Cardiac septum (tissue), 1 donor: Measurements from ENCODE around the gene KRTAP10-10. TPM values are rescaled to one million over a fixed set of nuclear protein-coding genes. Genes with fewer than 3 reads are reported as not detected.
A peak's percentile ranks its signal among the peaks of the same experiment; 100 is the strongest.
"Not testable (repeated sequence)": the region's sequence is repeated elsewhere in the genome, so short reads cannot be mapped to it uniquely, and the experiment has no call there.

ENCODE experiments used
- DNase-seq: peaks from one replicate; pipeline ENCODE4 v3.0.0-alpha.2; 2020; ENCODE audit warnings: low spot score
- intact Hi-C: fragments of 100-400 bp; cut with DNase I; formaldehyde crosslinking; loops from one replicate; pipeline ENCODE4 v1.14.0; 2022
- total RNA-seq: library from RNA; stranded (reverse); fragmentation: NEBNext Ultra II Directional; extraction: Animal tissue kit (Norgen Biotek cat#: 25700); gene quantifications from one replicate; pipeline ENCODE4 v1.2.1, GENCODE V29; 2021
- donor health status: DM: no; HTN: no; CAD: no.

KRTAP10-10 gene
- total RNA-seq, 1 donor from 2014 or later = not detected

DNA sequence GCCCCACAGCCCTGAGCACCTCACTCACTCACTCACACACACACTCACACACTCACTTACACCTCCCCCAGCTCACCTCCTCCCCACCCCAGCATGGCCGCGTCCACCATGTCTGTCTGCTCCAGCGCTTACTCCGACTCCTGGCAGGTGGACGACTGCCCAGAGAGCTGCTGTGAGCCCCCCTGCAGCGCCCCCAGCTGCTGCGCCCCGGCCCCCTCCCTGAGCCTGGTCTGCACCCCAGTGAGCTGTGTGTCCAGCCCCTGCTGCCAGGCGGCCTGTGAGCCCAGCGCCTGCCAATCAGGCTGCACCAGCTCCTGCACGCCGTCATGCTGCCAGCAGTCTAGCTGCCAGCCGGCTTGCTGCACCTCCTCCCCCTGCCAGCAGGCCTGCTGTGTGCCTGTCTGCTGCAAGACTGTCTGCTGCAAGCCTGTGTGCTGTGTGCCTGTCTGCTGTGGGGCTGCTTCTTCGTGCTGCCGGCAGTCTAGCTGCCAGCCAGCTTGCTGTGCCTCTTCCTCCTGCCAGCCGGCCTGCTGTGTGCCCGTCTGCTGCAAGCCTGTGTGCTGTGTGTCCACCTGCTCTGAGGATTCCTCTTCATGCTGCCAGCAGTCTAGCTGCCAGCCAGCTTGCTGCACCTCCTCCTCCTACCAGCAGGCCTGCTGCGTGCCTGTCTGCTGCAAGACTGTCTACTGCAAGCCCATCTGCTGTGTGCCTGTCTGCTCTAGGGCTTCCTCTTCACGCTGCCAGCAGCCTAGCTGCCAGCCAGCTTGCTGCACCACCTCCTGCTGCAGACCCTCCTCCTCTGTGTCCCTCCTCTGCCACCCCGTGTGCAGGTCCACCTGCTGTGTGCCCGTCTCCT, 9.4 kb downstream of the KRTAP10-10 start, which contains the start of gene KRTAP10-11:
Gene KRTAP10-11, plus strand, starts transcription at position 49 of the 856 bp plus-strand sequence. Its CDS starts 45 bp downstream, at position 94.
- intact Hi-C loops = loop anchor here (10.0 kb wide), 1 partner anchor 138 kb away; no protein-coding TSS in a partner anchor
- DNase-seq = not testable (repeated sequence)

DNA sequence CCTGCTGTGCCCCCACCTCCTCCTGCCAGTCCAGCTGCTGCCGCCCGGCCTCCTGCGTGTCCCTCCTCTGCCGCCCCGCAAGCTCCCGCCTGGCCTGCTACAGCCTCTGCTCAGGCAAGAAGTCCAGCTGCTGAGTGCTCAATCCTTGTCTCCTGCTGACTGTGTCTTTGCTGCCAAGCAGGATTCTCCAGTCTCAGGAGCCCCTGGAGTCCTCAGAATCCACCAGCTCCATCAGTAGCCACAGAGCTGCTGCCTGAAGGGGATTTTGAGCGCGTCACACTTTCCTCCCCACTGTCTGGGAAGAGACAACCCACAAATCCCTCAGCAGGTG, 10.0 kb downstream of the KRTAP10-10 start:
- intact Hi-C loops = loop anchor here (10.0 kb wide), 1 partner anchor 138 kb away; no protein-coding TSS in a partner anchor
- no peak for DNase-seq

DNA sequence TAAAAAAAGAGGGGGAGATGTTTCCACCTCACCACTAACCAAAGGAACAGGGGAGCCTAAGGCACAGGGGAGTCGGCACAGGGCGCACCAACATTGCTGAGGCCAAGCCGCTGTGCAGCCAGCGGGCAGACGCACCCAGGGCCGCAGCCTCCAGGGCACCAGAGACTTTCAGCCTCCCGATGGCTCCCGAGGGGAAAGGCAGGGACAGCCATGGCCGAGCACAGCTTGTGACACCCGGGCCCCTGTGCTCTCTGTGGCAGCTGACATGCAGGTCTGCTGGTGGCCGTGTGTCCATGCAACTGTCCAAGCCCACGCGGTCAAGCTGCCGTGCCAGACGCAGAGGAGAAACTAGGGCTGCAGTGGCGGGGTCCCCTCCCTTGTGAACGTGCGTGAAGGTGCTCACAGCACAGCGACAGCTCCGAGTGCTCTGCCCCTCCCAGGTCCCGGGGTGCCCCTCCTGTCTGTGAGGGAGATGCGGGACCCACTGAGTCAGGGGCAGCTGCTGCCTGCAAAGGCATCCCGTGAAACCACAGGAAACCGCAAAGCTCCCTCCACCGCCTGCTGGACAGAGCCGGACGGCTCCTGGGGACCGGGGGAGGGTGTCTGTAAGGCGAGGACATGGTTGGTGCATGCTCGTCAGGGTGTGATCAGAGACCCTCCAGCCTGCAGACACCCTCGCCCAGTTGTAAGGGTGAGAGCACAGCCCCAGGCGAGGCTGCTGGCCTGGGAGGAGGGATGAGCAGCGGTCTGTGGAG, 11.6 kb downstream of the KRTAP10-10 start:
- intact Hi-C loops = loop anchor here (10.0 kb wide), 1 partner anchor 136 kb away; no protein-coding TSS in a partner anchor
- DNase-seq = no peak

DNA sequence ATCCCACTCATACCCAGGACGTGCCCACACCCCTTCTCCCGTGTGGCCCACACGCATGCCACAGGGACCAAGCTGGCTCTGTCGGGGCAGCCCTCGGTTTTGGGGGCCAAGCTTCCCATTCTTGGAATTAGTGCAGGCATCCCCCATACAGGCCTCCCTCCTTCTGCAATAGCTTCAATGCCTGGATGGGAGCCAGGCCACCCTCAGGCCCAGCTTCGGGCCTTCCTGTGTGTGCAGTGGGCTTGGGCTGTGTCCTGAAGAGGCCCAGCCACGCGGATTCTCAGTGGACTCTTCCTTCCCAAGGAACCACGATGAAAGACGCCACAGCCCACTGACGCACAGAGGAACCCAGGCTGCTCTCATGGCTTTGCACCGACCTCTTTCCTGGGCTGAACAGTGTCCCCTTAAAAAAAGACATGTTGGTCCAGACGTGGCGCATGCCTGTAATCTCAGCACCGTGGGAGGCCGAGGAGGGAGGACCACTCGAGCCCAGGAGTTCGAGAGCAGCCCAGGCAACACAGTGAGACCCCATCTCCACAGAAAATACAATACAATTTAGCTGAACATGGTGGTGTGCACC, 12.5 kb downstream of the KRTAP10-10 start:
- intact Hi-C loops = loop anchor here (10.0 kb wide), 1 partner anchor 135 kb away; no protein-coding TSS in a partner anchor
- DNase-seq = no peak

DNA sequence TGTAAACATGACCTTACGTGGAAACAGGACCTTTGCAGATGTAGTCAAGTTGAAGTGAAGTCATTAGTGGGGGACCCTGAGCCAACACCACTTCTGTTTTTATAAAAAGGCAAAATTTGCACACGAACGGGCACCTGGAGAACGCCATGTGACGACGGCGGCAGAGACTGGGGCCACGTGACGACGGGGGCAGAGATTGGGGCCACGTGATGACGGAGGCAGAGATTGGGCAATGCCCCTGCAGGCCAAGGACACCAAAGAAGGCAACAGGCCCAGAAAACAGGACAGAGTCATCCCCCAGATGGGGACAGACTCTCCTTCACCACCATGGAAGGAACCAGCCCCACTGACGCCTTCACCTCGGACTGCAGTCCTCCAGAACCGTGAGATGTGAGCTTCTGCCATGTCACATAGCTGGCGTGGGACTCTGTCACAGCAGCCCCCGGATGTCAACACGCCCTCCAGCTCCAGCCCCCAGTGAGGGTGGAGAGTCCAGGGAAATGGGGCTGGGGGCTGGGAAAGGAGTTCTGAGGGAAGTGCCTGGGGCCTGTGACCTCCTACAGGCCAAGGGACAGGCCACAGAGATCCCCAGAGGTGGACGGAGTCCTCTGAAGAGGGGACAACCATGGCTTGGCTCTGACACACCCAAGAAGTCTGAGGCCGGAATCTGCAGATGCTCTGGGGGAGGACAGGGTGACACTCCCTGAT, 13.3 kb downstream of the KRTAP10-10 start:
- intact Hi-C loops = no loop called here
- DNase-seq = no peak

DNA sequence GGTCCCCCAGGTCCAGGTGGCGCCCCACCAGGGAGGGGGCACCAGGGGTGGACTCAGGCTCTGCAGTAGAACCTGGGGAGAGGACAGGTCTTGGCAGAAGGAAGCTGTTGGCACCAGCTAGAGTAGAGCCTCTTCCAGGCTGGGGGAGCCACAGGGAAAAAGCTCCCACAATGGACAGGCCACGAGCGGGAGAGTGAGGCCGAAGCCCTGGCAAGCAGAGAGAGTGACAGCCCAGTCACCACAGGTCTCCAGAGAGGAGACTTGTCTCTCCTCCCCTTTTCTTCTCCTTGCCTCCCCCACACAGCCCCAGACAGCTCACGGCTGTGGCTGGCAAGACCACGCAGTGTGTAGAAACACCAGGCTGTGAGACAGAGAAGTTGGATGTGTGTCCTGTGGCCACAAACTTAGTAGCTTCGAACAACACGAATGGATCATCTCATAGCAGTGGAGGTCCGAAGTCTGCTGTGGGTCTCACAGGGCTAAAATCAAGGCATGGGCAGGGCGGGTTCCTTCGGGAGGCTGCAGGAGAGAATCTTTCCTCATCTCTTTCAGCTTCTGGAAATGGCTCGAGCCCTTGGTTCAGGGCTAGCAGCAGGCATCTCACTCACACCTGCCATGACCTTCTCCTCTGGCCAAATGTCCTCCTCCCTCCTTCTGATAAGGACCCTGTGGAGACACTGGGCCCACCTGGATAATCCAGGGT, 14.0 kb downstream of the KRTAP10-10 start:
- intact Hi-C loops = no loop called here
- DNase-seq = no peak

DNA sequence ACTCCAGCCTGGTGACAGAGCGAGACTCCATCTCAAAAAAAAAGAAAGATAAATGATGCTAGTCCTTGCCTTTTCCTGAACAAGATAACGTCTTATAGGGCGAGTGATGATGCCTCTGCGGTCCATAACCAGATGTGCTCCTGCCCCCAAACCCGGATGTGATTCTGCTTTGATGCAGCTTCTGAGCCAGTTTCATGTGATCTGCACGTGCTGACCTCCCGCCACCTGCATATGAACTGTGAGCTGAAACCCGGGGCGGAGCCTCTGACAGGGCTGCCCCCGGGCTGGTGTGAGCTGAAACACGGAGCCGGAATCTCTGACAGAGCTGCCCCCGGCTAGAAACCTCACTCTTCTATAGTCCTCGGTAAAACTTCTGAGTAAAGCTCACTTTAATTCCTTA, 16.0 kb downstream of the KRTAP10-10 start:
- no peak for DNase-seq
- intact Hi-C loops = no loop called here

DNA sequence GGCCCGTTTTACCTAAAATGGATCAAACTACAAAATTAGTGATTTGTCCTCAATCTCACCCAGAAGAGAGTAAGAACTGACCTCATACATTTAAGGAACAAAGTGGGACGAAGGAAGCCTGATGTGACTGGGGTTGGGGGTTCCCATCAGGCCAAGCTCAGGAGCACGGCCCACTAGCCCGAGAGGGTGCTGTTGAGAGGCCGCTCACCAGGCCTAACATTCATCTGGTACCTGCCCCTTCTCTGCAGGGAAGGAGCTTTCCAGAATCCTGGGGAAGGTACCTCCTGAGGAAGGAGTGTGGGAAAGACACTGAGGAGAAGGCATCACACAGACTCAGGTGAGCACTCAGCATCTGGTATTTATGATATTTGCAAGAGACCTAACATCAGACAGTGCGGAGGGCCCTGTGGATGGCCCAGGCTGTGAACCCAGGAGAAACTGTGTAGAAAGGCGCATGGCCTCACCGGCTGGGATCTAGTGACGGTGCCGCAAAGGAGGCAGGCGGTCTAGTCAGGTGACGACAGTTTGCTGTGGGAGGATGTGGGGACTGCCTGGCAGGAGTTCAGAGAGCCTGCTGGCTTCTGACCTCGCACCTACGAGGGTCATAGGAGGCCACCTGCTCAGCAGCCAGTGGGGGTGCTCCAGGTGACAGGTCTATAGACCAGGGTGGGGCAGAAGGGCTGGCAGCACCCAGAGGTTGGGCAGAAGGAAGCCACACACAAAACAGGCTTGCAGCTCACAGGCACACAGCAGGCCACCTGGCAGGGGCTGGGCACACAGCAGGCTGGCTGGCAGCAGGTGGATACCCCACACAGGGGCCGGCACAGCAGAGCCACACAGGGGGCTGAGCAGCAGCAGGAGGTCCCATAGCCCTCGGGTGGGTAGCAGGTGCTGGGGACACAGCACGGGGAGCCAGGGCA, 16.8 kb downstream of the KRTAP10-10 start:
- intact Hi-C loops = no loop called here
- no peak for DNase-seq

DNA sequence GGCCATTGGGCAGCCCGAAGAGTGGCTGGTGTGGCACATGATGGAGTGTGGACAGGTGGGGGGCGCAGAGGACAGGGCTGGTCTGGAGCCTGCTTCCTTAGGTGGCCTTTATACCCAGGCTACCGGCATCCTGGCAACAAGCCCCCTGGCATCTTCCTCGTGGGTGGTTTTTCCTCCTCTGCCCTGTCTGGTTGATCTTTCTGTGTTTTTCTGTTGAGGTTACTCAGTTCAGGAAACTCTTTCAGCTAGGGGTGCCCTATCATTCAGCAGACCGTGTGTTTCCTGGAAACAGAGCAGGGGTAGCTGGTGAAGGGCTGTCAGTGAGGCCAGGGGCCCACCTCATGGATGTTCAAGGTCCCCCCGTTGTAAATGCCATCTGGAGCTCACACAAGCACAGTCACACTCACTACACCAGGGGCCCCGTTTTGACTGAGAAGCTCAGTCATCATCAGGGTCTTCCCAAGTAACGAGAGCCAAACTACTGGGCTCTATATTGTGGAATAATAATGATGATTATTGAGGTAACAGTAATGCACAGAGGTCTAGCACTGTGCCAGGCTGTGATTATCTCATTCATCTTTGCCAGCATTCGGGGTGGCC, 17.5 kb downstream of the KRTAP10-10 start, which contains the start of gene KRTAP12-4:
Gene KRTAP12-4, minus strand, starts transcription at position 84 of the 600 bp plus-strand sequence. Its CDS starts 45 bp downstream, at position 39.
- intact Hi-C loops = no loop called here
- no peak for DNase-seq

DNA sequence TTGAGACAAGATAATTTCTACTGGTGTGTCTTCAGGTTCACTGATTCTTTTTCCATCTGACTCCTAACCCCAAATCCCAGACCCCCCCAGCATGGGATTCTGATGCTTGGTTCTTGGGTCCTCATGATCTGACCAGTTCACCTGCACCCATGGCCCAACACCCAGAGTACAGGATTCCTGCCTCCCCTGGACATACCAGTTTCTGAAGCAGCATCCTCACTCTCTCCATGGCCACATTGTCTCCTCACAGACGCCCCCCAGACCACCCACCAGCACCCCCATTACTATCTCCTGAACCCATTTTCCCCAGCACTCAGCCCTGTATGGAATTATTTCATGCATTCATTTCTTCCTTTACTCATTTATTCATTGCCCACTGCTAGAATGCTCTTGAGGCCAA, 19.7 kb downstream of the KRTAP10-10 start:
- intact Hi-C loops = no loop called here
- DNase-seq = no peak

DNA sequence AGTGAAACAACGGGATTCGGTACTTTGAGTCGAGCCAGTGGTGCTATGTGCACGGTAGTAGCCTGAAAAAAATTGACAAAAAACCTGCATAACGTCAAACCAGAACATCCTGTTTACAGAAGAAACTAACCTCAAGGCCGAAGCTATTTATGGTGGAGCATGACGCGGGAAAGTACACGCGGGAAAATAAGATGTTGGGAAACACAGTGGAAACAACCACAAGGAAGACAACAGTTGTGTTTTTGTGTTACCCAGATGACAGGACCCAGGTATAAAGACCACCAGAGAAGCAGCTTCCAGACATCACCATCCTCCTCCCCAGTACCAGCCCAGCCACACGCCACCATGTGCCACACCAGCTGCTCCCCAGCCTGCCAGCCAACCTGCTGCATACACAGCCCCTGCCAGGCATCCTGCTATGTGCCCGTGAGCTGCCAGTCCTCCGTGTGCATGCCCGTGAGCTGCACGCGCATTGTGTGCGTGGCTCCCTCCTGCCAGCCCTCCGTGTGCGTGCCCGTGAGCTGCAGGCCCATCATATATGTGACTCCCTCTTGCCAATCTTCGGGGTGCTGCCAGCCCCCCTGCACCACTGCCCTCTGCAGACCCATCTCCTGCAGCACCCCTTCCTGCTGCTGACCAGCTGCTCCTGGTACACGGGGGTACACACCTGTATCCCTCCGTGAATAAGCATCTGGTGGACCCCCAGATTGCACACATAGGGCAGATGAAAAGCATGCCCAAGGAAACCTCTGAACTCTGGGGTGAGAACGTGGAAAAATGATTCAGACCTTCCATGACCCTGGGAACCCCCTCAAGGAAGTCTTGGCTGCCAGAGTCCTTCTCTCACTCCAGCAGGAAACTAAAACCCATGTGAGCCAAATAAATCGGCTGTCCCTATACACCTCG, 20.7 kb downstream of the KRTAP10-10 start, which contains the start of gene KRTAP12-3:
Gene KRTAP12-3, plus strand, starts transcription at position 298 of the 906 bp plus-strand sequence. Its CDS starts 48 bp downstream, at position 346.
- no peak for DNase-seq

DNA sequence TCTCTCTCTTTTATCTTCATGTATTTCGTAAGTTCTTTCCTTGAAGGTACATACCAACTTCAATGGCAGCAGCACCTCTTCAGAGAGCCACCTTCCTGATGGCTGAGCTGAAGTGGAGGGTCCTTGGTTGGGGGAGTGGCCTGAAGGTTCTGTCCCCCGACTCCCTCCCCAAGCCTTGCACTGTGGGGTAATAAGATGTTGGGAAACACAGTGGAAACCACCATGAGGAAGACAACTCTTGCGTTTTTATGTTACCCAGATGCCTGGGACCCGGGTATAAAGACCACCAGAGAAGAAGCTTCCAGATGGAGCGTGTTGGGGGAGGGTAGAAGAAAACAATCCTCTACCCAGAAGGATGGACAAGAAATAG, 21.4 kb downstream of the KRTAP10-10 start:
- intact Hi-C loops = no loop called here
- DNase-seq = no peak

More for the DNA sequence above, 20.7 kb downstream of the KRTAP10-10 start, which contains the start of gene KRTAP12-3:
- intact Hi-C loops = no loop called here

DNA sequence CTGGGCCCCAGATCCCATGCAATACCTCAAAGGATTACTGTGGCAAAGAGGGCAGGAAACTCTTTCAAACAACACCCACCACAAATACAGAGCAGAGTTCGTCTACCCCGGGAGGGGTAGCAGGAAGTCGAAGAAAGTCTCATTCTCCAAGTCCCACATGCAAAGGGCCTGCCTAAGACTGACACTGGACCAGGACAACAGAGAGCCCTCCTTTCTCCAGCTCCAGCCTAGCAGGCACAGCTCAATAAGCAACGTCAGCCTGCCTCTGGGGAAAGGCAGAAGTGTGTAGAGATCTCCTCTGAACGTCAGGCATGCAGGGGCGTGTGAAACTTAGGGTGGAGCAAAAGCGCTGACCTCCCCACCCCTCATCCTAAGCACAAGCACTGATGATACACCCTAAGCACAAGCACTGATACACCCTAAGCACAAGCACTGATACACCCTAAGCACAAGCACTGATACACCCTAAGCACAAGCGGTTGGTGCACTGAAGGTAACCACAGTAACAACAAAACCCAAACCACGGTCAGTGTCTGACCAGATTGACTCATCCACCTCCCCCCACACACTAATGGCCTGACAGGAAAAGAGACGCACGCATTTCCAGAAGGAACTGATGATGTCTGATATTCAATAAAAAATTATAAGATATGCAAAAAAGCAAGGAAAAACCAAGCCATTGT, 21.9 kb downstream of the KRTAP10-10 start:
- DNase-seq = no peak
- intact Hi-C loops = no loop called here

DNA sequence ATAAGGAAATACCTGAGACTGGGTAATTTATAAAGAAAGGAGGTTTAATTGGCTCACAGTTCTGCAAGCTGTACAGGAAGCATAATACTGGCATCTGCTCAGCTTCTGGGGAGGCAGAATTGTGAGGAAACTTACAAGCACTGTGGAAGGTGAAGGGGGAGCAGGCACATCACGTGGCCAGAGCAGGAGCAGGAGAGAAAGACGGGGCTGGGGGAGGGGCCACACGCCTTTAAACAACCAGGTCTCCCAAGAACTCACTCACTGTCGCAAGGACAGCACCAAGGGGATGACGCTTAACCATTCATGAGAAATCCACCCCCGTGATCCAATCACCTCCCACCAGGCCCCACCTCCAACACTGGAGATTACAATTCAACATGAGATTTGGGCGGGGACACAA, 24.4 kb downstream of the KRTAP10-10 start:
- intact Hi-C loops = not testable (repeated sequence)
- peak; percentile 14 for DNase-seq

DNA sequence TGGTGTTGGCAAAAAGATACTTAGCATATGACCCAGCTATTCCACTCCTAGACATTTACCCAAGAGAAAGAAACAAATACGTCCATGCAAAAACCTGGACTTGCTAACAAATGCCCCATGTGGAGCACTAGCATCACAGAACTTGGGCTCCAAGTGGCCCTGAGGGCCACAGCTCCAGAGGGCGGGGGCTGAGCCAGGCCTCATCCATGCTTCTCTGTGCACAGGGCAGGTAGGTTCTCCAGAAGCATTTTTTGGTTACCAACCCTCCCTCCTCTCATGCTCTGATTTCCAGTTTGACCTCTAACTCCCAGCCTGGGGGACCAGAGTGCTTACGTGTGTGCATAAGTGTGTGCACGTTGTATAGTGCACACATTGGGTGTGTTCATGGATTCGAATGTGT, 27.5 kb downstream of the KRTAP10-10 start:
- intact Hi-C loops = no loop called here
- DNase-seq = peak; percentile 7
